IMR-90 (cell line): ENCODE results near the gene HMX1.

Experiments used
- CTCF ChIP-seq: conservative IDR thresholded peaks from 2 replicates; pipeline ENCODE4 v1.5.1; 2012; ENCODE audit warnings: mild to moderate bottlenecking, low read depth, low read length, improper control_type of control experiment
- FOS ChIP-seq: fragments of 150-350 bp; IDR thresholded peaks from 2 replicates; pipeline ENCODE4 v1.6.1; 2016; ENCODE audit warnings: low read depth, low read length
- NFE2L2 ChIP-seq: fragments of 150-350 bp; IDR thresholded peaks from 2 replicates; pipeline ENCODE4 v1.6.1; 2016; ENCODE audit warnings: low read depth, mild to moderate bottlenecking, low read length
- POLR2A ChIP-seq: IDR thresholded peaks from 2 replicates; pipeline ENCODE4 v1.6.1; 2012; ENCODE audit warnings: mild to moderate bottlenecking, low read depth, low read length

DNA sequence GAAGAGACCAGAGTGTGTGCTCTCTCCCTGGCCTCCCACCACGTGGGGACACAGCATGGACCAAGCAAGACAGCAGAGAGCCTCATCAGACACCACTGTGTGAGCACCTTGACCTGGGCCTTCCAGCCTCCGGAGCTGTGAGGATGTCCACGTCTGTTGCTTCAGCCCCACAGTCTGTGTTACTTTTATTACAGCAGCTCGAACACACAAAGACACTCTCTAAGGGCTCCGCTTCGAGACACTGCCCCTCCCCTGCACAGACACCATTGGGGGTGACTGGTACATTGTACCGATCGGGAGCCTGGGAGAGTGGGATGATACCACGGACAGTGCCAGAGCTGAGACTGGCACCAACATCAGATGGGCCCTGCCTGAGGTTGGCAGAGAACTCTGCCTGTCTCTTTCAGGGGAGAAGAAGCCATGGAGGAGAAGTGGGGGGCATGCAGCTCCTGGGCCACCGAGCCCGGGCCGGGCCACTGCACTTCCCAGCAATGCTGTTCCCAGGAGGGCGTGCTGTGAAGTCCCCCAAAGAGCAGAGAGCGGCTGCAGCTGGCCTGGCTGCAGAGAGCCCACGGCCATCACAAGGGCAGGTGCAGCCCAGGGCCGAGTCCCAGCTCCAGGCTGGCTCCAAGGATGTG lies 48.1 kb upstream of the HMX1 start:
- TF ChIP-seq CTCF, result no peak
- TF ChIP-seq POLR2A, result no peak
- no peak for TF ChIP-seq FOS
- TF ChIP-seq NFE2L2, result no peak
